GM19193 (cell line): ENCODE data around the gene TRAF3.
A peak's percentile ranks its signal among the peaks of the same experiment; 100 is the strongest.

ENCODE experiments used
- POLR2A ChIP-seq: IDR thresholded peaks from 4 replicates; pipeline ENCODE4 v1.6.1; 2011; ENCODE audit not compliant: insufficient read depth, insufficient read length; ENCODE audit errors: extremely low read depth

Gene TRAF3, protein sequence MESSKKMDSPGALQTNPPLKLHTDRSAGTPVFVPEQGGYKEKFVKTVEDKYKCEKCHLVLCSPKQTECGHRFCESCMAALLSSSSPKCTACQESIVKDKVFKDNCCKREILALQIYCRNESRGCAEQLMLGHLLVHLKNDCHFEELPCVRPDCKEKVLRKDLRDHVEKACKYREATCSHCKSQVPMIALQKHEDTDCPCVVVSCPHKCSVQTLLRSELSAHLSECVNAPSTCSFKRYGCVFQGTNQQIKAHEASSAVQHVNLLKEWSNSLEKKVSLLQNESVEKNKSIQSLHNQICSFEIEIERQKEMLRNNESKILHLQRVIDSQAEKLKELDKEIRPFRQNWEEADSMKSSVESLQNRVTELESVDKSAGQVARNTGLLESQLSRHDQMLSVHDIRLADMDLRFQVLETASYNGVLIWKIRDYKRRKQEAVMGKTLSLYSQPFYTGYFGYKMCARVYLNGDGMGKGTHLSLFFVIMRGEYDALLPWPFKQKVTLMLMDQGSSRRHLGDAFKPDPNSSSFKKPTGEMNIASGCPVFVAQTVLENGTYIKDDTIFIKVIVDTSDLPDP

DNA sequence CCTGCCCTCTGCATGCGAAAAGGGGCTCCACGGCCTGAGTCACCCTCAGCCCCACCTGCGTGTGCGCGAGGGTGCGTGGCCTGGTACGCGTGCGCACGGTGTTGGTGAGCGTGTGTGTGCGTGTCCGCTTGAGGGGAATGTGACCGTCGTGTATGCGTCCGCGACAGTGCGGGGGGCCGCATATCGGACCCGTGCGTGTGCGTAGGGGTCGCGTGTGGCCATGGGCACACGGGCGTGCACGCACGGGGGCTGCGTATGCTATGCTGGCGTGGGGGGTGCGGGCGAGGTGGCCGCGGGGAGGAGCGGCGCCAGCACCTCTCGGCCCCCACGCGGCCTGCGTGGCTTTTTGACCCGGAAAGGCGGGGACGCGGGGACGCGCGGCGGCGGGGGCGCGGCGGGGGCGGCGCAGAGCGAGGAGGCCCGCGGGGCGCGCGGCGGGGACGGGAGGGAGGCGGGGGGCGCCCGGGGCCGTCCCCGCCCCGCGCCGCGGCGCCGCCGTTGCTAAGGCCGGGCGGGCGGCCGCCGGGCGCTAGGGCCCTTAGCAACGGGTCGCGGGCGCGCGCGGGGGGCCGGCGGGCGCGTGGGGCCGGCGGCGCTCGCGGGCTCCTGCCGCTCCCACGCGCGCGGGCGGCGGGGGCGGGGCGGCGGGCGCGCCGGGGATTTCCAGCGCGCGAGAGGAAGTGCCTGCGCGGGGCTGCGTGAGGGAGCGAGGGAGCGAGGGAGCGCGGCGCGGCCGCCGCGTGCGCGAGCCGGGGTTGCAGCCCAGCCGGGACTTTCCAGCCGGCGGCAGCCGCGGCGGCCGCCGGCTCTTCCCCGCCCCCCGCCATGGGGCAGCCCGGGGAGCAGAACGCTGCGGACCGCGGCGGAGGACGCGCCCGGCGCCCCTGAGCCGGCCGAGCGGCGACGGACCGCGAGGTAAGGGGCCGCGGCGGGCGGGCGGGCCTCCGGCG, at the start of gene TRAF3:
TSS of gene TRAF3 (plus strand) at position 689 of the 950 bp plus-strand sequence. CDS start 92,753 bp downstream, outside the sequence.
- peak; percentile 79 for TF ChIP-seq POLR2A

- no peak for TF ChIP-seq POLR2A
Measured at GRCh38 chr14:102728501-102728900, 48.7 kb upstream of the TRAF3 start.

DNA sequence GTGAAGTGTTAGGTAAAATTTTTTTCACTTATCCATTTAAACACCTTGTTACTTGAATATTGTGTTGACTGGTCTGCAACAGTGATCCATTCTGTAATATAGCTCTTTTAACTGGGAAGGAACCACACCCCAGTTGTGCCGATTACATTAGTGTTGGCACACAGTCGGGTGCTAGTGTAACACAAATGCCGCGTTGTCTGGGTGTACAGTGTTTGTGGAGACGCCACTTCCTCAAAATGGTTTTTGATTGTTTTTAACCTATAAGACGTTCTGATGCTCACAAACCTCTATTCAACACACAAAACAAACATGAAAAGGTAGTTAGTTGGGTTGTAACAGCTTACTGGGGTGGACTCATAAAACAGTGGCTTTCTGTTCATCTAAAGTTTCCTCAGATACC, 48.0 kb upstream of the TRAF3 start:
- no peak for TF ChIP-seq POLR2A

DNA sequence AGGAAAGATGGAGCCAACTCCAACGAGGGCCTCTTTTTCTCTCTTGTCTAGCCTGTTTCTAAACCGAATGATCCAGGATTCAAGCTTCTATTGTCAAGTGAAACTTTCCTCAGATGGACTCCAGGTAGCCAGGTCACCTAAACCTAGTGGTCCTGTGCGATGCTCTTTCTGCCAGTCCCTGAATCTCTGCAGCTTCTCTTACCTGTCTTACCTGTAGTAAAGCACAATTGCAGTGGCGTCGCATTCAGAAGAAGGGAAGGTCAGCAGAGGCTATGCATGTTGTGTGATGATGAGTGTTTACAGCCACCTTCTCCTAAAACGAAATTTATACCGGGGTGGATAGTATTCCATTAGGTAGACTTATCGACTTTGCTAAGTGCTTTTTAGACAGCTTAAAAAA, 47.4 kb upstream of the TRAF3 start:
- TF ChIP-seq POLR2A, result no peak

- no peak for TF ChIP-seq POLR2A
Measured at GRCh38 chr14:102731101-102731870, 46.0 kb upstream of the TRAF3 start.

DNA sequence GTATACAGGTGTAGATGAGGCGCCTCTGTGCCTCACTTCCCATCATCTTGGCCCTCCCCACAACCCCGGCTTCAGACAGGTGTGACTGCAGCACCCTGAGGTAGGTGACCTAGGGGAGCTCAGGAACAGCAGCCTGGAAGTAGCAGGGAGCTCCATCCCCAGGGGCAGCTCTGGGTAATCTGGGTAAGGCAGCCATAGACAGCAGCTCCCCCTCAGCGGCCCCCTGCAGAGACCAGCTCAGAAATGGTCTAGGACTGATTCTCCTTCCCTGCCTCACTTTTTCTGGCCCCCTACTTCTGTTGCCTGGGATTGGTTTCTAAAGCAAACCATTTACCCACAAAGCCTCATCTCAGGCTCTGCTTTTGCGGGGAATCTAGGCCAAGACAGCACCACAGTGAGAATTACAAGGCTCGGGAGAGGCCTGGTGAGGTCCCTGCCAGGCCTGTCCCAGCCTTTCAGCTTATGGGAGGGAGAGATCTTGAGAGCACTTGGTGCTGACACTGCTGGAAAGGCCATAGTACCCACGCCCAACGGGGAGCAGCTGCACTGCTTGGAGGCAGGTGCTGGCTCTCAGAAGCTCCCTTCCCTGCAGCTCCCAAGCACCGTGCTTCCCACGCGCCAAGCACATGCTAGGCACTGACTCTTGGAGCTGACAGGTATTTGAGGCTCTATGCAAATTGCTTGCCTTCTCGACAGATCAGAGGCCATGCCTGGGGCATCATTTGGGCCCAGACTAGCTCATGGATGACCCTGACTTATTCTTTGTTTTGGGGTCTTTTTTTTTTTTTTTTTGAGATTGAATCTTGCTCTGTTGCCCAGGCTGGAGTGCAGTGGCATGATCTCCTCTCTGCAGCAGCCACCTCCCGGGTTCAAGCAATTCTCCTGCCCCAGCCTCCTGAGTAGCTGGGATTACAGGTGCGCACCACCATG, 45.1 kb upstream of the TRAF3 start:
- no peak for TF ChIP-seq POLR2A

- no peak for TF ChIP-seq POLR2A
Measured at GRCh38 chr14:102732924-102733323, 44.3 kb upstream of the TRAF3 start.

DNA sequence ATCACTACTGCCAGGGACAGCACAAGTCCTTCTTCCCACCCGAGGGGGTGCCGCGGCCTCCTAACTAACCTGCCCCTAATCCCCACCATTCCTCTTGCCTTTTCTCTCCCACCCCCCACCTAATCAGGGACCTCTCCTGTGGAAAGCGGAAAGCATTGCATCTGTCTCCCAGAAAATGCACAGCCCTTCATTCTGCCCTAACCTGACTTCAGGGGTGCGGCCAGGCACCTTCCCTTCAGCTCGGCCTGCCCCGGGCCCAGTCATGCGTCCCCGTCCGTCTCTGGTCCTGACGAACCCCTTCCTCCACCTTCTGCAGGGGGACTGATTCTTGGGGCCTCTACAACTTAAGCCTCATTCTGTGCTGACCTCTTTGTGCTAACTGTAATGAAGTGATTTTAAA, 43.9 kb upstream of the TRAF3 start:
- TF ChIP-seq POLR2A, result no peak

DNA sequence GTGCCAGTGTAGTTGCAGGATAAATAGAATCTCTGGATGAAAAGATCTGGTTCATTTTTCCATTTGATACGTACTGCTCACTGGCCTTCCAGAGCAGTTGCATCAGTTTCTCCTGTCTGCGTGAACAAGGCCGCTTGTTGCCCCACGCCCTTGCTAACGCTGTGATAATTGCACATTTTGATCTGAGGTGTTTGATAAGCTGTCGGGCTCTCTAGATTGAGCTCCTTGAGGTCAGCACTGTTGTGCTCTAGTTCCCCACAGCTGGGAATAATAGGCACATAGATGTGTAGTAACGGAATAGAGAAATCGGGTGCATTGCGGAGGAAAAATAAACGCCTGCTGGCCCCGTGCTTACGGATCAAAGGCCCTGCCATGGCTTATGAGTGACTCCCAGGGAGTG, 42.8 kb upstream of the TRAF3 start:
- no peak for TF ChIP-seq POLR2A

- TF ChIP-seq POLR2A, result no peak
Measured at GRCh38 chr14:102736956-102737355, 40.3 kb upstream of the TRAF3 start.

DNA sequence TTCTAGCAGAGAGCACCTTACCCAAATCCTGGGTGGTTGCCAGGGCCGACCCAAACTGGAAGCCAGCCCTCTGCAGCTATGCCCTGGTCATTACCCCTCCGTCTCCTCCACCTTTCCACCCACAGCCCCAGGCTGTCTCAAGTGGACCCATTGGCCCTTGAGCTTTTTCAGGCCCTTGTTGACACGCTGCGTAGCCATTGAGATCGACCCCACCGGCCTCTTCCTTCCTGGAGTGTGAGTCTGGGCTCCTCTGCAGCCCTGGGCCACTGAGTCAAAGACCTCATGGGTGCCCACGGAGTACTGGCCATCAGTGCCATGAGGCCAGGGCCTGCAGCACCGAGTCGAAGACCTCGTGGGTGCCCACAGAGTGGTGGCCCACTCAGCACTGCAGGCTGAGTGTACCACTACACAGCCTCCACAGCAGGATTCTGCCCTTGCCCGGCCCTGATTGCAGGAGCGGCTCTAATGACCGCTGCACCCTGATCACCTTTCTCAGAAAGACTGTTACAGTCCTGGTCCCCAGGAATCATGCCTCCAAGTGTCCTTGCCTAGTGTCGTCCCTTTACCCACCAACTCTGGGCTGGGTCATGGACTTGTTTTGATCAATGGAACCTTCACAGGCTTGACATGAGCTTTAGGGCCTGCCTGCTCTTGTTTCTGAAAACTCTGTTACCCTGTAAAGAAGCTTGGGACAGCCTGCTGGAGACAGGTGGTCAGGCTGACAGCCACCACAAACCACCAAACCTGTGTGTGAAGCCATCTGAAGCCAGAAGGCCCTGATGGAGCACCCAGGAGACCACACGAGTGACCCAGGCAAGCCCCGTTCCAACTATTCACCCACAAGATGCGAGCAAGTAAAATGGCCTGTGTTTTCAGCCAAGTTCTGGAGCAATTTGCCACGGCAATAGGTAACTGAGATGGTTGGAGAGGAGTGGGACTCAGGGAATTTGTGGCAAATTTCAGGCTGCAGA, 39.6 kb upstream of the TRAF3 start:
- TF ChIP-seq POLR2A, result no peak
